ENCODE results near the gene ANKRD40CL. TPM values are rescaled to one million over a fixed set of nuclear protein-coding genes. Genes with fewer than 3 reads are reported as not detected.

The ANKRD40CL gene
- total RNA-seq, 1 donor, result not detected

DNA sequence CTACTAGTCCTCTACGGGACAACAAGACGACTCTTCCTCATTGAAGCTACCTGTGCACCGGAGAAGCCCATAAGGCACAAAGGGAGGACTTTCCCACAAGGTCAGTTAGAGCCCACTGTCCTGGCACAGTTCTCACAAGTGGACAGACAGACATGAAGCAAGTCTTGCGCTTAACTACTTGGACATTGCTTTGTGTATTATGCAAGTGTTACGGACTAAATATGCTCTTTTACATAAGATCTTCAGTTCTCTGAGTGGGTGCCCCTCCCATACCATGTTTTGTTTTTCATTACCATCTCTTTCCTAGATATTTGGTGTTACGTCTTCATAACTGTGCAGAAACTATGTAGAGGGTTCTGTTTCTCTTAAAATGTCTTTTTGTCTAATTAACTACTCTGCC lies 18.1 kb downstream of the ANKRD40CL start:
- no peak overlapping the region for H3K4me3 ChIP-seq (ENCODE audit: low read depth, low read length)
- TF ChIP-seq, protein P1, sequence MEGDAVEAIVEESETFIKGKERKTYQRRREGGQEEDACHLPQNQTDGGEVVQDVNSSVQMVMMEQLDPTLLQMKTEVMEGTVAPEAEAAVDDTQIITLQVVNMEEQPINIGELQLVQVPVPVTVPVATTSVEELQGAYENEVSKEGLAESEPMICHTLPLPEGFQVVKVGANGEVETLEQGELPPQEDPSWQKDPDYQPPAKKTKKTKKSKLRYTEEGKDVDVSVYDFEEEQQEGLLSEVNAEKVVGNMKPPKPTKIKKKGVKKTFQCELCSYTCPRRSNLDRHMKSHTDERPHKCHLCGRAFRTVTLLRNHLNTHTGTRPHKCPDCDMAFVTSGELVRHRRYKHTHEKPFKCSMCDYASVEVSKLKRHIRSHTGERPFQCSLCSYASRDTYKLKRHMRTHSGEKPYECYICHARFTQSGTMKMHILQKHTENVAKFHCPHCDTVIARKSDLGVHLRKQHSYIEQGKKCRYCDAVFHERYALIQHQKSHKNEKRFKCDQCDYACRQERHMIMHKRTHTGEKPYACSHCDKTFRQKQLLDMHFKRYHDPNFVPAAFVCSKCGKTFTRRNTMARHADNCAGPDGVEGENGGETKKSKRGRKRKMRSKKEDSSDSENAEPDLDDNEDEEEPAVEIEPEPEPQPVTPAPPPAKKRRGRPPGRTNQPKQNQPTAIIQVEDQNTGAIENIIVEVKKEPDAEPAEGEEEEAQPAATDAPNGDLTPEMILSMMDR (IDR thresholded peaks at IDR 0.05; ENCODE audit: insufficient read depth, low read length), result no peak
- DNase-seq (ENCODE audit: low read depth), result no peak

DNA sequence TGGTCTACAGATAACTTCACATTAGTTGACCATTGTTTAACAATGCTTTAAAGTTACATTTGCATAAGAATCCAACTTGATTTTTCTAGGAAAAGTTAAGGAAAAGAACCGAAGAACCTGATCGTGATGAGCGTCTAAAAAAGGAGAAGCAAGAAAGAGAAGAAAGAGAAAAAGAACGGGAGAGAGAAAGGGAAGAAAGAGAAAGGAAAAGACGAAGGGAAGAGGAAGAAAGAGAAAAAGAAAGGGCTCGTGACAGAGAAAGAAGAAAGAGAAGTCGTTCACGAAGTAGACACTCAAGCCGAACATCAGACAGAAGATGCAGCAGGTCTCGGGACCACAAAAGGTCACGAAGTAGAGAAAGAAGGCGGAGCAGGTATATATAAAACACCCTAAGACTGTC lies 21.7 kb downstream of the ANKRD40CL start:
- no peak overlapping the region for H3K4me3 ChIP-seq (ENCODE audit: low read depth, low read length)
- TF ChIP-seq, protein P1 (IDR thresholded peaks at IDR 0.05; ENCODE audit: insufficient read depth, low read length), result no peak
- no peak for DNase-seq (ENCODE audit: low read depth)

DNA sequence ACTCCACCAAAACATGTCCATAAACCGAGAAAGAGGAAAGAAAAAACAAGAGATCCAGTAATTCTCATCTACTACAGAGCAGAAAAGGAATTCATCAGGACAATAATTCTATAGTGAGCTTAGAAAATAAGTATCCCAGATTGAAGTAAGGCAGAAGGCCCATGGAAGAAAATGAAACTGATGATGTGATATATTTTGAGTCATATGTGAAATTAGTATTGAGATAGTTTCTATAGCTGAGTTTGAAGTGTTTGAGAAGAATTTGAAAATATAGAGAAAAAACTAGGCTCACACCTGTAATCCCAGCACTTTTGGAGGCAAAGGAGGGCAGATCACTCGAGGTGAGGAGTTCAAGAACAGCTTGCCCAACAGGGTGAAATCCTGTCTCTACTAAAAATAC lies 28.2 kb downstream of the ANKRD40CL start:
- TF ChIP-seq, protein P1 (IDR thresholded peaks at IDR 0.05; ENCODE audit: insufficient read depth, low read length), result no peak
- no peak for DNase-seq (ENCODE audit: low read depth)

GRCh38 chr17:50737118-50737698 lies 30.1 kb downstream of the ANKRD40CL start:
- TF ChIP-seq, protein P1 (IDR thresholded peaks at IDR 0.05; ENCODE audit: insufficient read depth, low read length), result no peak
- DNase-seq (ENCODE audit: low read depth), result no peak
- no peak overlapping the region for H3K4me3 ChIP-seq (ENCODE audit: low read depth, low read length)

More for the DNA sequence above, 28.2 kb downstream of the ANKRD40CL start:
- H3K4me3 ChIP-seq (ENCODE audit: low read depth, low read length), result no peak overlapping the region

- TF ChIP-seq, protein P1 (IDR thresholded peaks at IDR 0.05; ENCODE audit: insufficient read depth, low read length), result no peak
- H3K4me3 ChIP-seq (ENCODE audit: low read depth, low read length), result no peak overlapping the region
- no peak for DNase-seq (ENCODE audit: low read depth)
Observed at GRCh38 chr17:50735287-50735686, 32.0 kb downstream of the ANKRD40CL start.

DNA sequence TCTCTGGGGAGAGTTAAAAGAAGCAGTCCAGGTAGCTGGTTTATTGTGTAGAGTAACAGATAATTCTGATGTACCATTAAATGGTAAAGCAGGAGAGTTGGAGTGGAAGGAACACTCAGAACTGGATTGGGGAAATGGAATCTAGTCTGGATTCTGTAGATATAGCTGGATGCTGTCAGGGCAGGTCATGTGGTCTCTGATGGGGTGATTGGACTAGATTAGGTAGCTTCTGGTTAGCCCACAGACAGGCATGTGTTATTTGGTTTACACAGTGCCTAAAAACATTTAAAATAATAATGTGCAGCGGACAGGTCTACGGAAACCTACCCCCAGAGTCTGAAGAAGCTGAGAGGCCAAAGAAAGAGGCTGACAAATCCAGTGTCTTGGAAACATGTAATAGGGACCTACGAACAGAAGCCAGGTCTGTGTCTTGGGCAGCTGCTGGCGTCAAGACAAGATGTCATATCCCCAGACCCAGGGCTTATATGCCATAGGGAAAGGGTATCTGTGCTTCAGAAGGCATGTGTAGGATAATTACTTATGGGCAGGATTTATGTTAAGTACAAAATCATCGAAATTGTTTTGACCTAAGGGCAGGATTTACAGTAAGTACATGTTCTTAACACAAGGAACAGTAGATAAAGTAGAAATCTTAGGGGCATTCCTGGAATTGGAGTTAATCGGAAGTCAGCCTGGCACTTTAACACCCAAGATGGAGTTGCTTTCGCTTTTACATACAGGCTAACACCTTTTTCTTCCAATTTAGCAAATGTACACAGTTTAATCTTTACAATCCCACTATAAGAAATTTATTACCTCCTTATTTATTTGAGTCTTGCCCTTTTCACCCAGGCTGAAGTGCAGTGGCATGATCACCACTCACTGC lies 35.5 kb downstream of the ANKRD40CL start:
- TF ChIP-seq, protein P1 (IDR thresholded peaks at IDR 0.05; ENCODE audit: insufficient read depth, low read length), result no peak
- no peak overlapping the region for H3K4me3 ChIP-seq (ENCODE audit: low read depth, low read length)
- DNase-seq (ENCODE audit: low read depth), result no peak

Measured in fibroblast of the aortic adventitia (primary cell).